ENCODE measurements around the gene ESM1.

GRCh38 chr5:54996466-54996865 lies 11.1 kb upstream of the ESM1 start:
- TF ChIP-seq CTCF (IDR thresholded peaks at IDR 0.05), result no peak
- TF ChIP-seq POLR2A (IDR thresholded peaks at IDR 0.05), result no peak

All from testis (tissue), 2 donors.